GM19035 (cell line): ENCODE data around the gene TMEM51.

ENCODE experiments used
- ATAC-seq: cut with Tn5 transposase; IDR thresholded peaks from one replicate; pipeline ENCODE4 v1.9.1; 2021; ENCODE audit not compliant: unreplicated experiment

Gene TMEM51

GRCh38 chr1:15176898-15177665 is 23.5 kb downstream of the TMEM51 start:
- no peak for ATAC-seq

GRCh38 chr1:15177710-15178166 is 24.2 kb downstream of the TMEM51 start:
- no peak for ATAC-seq

- ATAC-seq = no peak
Observed at GRCh38 chr1:15178571-15179484, 25.3 kb downstream of the TMEM51 start.

- no peak for ATAC-seq
Observed at GRCh38 chr1:15179485-15179883, 25.9 kb downstream of the TMEM51 start.

GRCh38 chr1:15180189-15180588 is 26.6 kb downstream of the TMEM51 start:
- ATAC-seq = no peak

- no peak for ATAC-seq
Observed at GRCh38 chr1:15180945-15181523, 27.5 kb downstream of the TMEM51 start.

GRCh38 chr1:15181564-15181963 is 28.0 kb downstream of the TMEM51 start:
- ATAC-seq = no peak

- ATAC-seq = no peak
Observed at GRCh38 chr1:15184436-15185241, 31.1 kb downstream of the TMEM51 start.

- no peak for ATAC-seq
Observed at GRCh38 chr1:15185617-15186016, 32.1 kb downstream of the TMEM51 start.

GRCh38 chr1:15186073-15186845 is 32.7 kb downstream of the TMEM51 start:
- no peak for ATAC-seq

GRCh38 chr1:15186846-15187151 is 33.3 kb downstream of the TMEM51 start:
- ATAC-seq = no peak

GRCh38 chr1:15187175-15188129 is 33.9 kb downstream of the TMEM51 start:
- ATAC-seq = no peak

- no peak for ATAC-seq
Observed at GRCh38 chr1:15188130-15188524, 34.6 kb downstream of the TMEM51 start.

- no peak for ATAC-seq
Observed at GRCh38 chr1:15188678-15189077, 35.1 kb downstream of the TMEM51 start.

- no peak for ATAC-seq
Observed at GRCh38 chr1:15189692-15190370, 36.3 kb downstream of the TMEM51 start.

GRCh38 chr1:15191267-15191666 is 37.7 kb downstream of the TMEM51 start:
- no peak for ATAC-seq

GRCh38 chr1:15191770-15192169 is 38.2 kb downstream of the TMEM51 start:
- no peak for ATAC-seq

- ATAC-seq = no peak
Observed at GRCh38 chr1:15192916-15193550, 39.5 kb downstream of the TMEM51 start.
